ENCODE results near the gene JPH4. TPM values are rescaled to one million over a fixed set of nuclear protein-coding genes. Genes with fewer than 3 reads are reported as not detected.

Gene JPH4
- total RNA-seq, 4 donors from 2014 or later = 0.30 to 0.60 (median 0.30) TPM; not detected in 1

- no peak overlapping the region for H3K4me3 ChIP-seq
- peaks cover 5% of the 10 kb centered on the region for H3K36me3 ChIP-seq
- H3K27me3 ChIP-seq = no peaks in the 10 kb centered on the region
- 91% methylated on average over 8 of the region's 8 CpGs for WGBS
- TF ChIP-seq POLR2AphosphoS5 (IDR thresholded peaks at IDR 0.05) = no peak
- DNase-seq (ENCODE audit: low spot score in 2 of 2) = no peak
- no peak overlapping the region for H3K27ac ChIP-seq
- H3K9me3 ChIP-seq = no peaks in the 10 kb centered on the region
- no peaks in the 10 kb centered on the region for H3K4me1 ChIP-seq
Measured at GRCh38 chr14:23525611-23526010, 53.0 kb downstream of the JPH4 start.

GRCh38 chr14:23524954-23525353 lies 53.6 kb downstream of the JPH4 start:
- Histone ChIP-seq H3K27me3 (no peaks in the 10 kb centered on the region), H3K27ac (no peak overlapping the region), H3K36me3 (peaks cover 5% of the 10 kb centered on the region), H3K9me3 (no peaks in the 10 kb centered on the region), H3K4me1 (no peaks in the 10 kb centered on the region), H3K4me3 (no peak overlapping the region)
- TF ChIP-seq POLR2AphosphoS5 (IDR thresholded peaks at IDR 0.05) (no peak), POLR2A (IDR thresholded peaks at IDR 0.05) (no peak), EP300 (IDR thresholded peaks at IDR 0.05) (no peak)
- TF ChIP-seq, protein P1, sequence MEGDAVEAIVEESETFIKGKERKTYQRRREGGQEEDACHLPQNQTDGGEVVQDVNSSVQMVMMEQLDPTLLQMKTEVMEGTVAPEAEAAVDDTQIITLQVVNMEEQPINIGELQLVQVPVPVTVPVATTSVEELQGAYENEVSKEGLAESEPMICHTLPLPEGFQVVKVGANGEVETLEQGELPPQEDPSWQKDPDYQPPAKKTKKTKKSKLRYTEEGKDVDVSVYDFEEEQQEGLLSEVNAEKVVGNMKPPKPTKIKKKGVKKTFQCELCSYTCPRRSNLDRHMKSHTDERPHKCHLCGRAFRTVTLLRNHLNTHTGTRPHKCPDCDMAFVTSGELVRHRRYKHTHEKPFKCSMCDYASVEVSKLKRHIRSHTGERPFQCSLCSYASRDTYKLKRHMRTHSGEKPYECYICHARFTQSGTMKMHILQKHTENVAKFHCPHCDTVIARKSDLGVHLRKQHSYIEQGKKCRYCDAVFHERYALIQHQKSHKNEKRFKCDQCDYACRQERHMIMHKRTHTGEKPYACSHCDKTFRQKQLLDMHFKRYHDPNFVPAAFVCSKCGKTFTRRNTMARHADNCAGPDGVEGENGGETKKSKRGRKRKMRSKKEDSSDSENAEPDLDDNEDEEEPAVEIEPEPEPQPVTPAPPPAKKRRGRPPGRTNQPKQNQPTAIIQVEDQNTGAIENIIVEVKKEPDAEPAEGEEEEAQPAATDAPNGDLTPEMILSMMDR (IDR thresholded peaks at IDR 0.05) = no peak
- DNase-seq (ENCODE audit: low spot score in 2 of 2) = no peak
- WGBS = 94% methylated on average over 14 of the region's 14 CpGs

DNA sequence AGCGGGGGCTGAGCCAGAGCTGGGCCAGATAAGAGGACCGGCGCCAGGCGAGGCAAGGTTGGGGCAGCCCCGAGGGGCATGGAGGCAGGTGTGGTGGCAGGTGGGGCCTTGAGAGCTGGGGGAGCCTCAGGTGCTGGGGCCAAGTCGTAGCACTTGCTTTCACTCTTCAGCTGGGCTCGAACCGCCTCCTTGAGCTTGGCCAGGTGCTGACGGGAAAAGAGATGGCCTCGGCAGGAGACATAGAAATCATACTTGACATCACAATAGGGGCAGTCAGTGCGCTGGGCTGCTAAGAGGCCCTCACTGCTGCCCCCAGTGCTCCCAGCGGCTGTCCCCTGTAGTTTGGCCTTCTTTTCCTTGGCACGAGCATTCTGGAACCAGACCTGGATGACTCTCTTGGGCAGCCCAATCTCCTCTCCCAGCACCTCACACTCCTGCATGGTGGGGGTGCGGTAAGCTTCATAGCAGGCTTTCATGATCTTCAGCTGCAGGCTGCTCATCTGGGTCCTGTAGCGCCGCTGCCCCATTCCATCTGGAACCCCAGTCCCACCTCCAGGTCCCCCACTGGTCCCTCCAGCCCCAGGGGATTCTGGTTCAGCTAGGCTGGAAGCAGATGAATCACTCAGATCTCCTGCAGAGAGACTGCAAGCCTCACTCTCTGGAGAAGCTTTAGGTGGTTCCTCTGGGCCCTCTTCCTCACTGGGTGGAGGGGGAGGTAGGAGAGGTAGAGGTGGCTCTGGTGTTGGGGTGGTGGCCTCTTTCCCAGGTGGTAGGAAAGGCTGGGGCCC lies 55.2 kb downstream of the JPH4 start:
- WGBS = 88% methylated on average over 15 of the region's 16 CpGs
- TF ChIP-seq EP300 (IDR thresholded peaks at IDR 0.05) (no peak), POLR2A (IDR thresholded peaks at IDR 0.05) (no peak), POLR2AphosphoS5 (IDR thresholded peaks at IDR 0.05) (no peak)
- TF ChIP-seq, protein P1 (IDR thresholded peaks at IDR 0.05) = no peak
- no peak for DNase-seq (ENCODE audit: low spot score in 2 of 2)
- H3K27ac ChIP-seq = no peak overlapping the region
- peaks cover 5% of the 10 kb centered on the region for H3K36me3 ChIP-seq
- H3K4me3 ChIP-seq = no peak overlapping the region
- H3K27me3 ChIP-seq = no peaks in the 10 kb centered on the region
- H3K4me1 ChIP-seq = no peaks in the 10 kb centered on the region
- H3K9me3 ChIP-seq = no peaks in the 10 kb centered on the region

DNA sequence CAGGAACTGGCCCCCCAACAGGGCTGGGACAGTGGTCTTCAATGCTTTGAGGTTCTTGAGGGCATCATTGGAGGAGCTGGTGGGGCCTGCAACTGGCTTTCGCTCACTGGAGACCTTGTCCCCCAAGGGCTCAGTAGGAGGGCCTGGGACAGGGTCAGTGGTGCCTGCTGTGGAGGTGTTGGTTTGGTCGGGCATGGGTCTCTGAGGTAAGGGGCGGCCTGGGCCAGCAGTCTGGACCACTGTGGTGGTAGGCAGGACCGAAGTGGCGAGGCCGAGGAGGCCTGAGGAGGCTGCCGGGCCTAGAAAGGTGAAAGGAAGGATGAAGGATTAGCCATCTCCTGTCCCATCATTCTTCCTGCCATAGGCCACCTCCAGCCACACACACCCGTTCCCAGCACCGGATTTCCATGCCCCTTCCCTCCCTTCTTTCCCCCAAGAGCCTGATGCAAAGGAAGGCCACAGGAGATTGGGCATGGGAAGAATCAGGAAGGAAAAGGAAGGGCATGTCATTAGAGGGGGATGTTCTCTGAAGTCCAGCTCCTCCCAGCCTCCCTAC lies 55.9 kb downstream of the JPH4 start:
- WGBS = 86% methylated on average over 9 of the region's 9 CpGs
- Histone ChIP-seq H3K4me3 (no peak overlapping the region), H3K27ac (no peak overlapping the region), H3K9me3 (no peaks in the 10 kb centered on the region), H3K36me3 (peaks cover 5% of the 10 kb centered on the region), H3K27me3 (no peaks in the 10 kb centered on the region), H3K4me1 (no peaks in the 10 kb centered on the region)
- TF ChIP-seq EP300 (IDR thresholded peaks at IDR 0.05) = no peak
- TF ChIP-seq, protein P1 (IDR thresholded peaks at IDR 0.05) = no peak
- TF ChIP-seq POLR2A (IDR thresholded peaks at IDR 0.05) = no peak
- no peak for TF ChIP-seq POLR2AphosphoS5 (IDR thresholded peaks at IDR 0.05)
- DNase-seq (ENCODE audit: low spot score in 2 of 2) = no peak

- H3K36me3 ChIP-seq = peaks cover 5% of the 10 kb centered on the region
- no peak overlapping the region for H3K4me3 ChIP-seq
- no peak overlapping the region for H3K27ac ChIP-seq
- WGBS = 79% methylated on average over 9 of the region's 20 CpGs
- no peaks in the 10 kb centered on the region for H3K27me3 ChIP-seq
- no peaks in the 10 kb centered on the region for H3K4me1 ChIP-seq
- DNase-seq (ENCODE audit: low spot score in 2 of 2) = no peak
- no peaks in the 10 kb centered on the region for H3K9me3 ChIP-seq
- TF ChIP-seq POLR2A (IDR thresholded peaks at IDR 0.05) = no peak
- TF ChIP-seq POLR2AphosphoS5 (IDR thresholded peaks at IDR 0.05) = no peak
- TF ChIP-seq, protein P1 (IDR thresholded peaks at IDR 0.05) = no peak
- no peak for TF ChIP-seq EP300 (IDR thresholded peaks at IDR 0.05)
Measured at GRCh38 chr14:23521785-23522640, 56.6 kb downstream of the JPH4 start.
